ENCODE data around the gene KCNQ2. TPM values are rescaled to one million over a fixed set of nuclear protein-coding genes. Genes with fewer than 3 reads are reported as not detected.
"Not testable (repeated sequence)": the region's sequence is repeated elsewhere in the genome, so short reads cannot be mapped to it uniquely, and the experiment has no call there.

KCNQ2 gene
- total RNA-seq, 1 experiment from 2014 or later = 6.2 TPM

- in situ Hi-C loops (cut with HindIII; ENCODE audit: low pct_unique_long_range_greater_than_20kb, low sequenced_read_pairs) = no loop called here
- DNase-seq (ENCODE audit: low read depth, low spot score) = no peak
Observed at GRCh38 chr20:63494084-63494419, 21.6 kb upstream of the KCNQ2 start.

DNA sequence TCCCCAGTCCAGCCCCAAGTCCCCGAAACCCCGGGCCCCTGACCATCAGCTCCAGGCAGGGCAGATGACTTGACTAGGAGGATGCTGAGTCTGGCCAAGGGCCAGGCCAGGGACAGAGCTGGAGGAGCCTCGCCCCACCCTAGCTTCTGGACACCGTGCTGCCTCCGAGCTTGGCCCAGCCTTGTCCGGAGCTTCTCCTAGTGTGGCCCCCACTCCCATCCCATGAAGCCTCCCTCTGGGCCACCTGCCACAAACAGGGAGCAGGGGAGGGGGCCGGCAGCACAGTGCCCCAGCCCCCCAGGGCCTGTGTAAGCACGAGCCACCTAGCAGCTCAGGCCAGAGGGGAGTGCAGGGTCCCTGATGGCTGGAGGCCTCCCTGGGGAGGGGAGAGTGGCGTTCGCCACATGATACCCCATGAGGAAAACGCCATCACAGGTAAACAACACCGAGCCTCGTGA lies 21.1 kb upstream of the KCNQ2 start:
- in situ Hi-C loops (cut with HindIII; ENCODE audit: low pct_unique_long_range_greater_than_20kb, low sequenced_read_pairs) = no loop called here

GRCh38 chr20:63492982-63493381 lies 20.5 kb upstream of the KCNQ2 start:
- in situ Hi-C loops (cut with HindIII; ENCODE audit: low pct_unique_long_range_greater_than_20kb, low sequenced_read_pairs) = no loop called here
- no peak for DNase-seq (ENCODE audit: low read depth, low spot score)

More for the DNA sequence above, 21.1 kb upstream of the KCNQ2 start:
- DNase-seq (ENCODE audit: low read depth, low spot score) = no peak

DNA sequence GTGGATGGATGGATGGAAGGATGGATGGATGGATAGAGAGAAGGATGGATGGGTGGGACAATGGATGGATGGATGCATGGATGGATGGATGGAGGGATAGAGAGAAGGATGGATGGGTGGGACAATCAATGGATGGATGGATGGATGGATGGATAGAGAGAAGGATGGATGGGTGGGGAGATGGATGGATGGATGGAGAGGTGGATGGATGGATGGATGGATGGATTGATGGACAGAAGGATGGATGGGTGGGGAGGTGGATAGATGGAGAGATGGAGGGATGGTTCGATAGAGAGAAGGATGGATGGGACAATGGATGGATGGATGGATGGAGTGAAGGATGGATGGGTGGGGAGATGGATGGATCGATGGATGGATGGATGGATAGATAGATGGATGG lies 20.1 kb upstream of the KCNQ2 start:
- DNase-seq (ENCODE audit: low read depth, low spot score) = no peak
- in situ Hi-C loops (cut with HindIII; ENCODE audit: low pct_unique_long_range_greater_than_20kb, low sequenced_read_pairs) = no loop called here

DNA sequence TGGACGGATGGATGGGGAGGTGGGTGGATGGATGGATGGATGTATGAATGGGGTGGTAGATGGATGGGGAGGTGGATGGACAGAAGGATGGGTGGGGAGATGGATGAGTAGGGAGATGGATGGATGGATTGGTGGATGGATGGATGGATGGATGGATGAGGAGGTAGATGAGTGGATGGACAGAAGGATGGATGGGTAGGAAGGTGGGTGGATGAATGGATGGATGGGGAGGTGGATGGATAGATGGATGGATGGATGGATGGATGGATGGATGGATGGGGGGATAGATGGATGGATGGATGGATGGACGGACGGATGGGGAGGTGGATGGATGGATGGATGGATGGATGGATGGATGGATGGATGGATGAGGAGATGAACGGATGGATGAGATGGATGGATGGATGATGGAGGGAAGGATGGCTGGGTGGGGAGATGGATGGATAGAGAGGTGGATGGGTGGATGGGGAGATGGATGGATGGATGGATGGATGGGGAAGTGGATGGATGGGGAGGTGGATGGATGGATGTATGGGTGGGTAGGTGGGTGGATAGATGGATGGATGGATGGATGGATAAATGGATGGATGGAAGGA lies 19.3 kb upstream of the KCNQ2 start:
- no peak for DNase-seq (ENCODE audit: low read depth, low spot score)
- in situ Hi-C loops (cut with HindIII; ENCODE audit: low pct_unique_long_range_greater_than_20kb, low sequenced_read_pairs) = no loop called here

DNA sequence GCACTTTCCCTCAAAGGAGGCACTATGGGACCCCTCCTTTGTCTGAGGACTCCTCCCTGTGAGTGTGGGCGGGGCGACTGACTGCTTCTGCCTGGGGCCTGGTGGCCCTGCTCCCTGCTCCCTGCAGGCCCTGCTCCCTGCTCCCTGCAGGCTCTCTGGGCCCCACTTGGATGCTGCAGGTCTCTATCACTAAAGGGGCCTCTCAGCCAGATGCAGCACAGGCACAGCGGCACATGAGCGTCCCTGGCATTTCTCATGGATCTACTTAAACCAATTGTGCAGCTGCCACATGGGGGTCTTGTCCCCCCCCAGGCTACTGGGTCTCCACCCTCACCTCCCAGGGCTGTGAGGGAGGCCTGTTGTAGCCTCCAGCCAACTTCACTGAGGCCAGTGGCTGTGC lies 18.6 kb upstream of the KCNQ2 start:
- in situ Hi-C loops (cut with HindIII; ENCODE audit: low pct_unique_long_range_greater_than_20kb, low sequenced_read_pairs) = no loop called here
- DNase-seq (ENCODE audit: low read depth, low spot score) = no peak

DNA sequence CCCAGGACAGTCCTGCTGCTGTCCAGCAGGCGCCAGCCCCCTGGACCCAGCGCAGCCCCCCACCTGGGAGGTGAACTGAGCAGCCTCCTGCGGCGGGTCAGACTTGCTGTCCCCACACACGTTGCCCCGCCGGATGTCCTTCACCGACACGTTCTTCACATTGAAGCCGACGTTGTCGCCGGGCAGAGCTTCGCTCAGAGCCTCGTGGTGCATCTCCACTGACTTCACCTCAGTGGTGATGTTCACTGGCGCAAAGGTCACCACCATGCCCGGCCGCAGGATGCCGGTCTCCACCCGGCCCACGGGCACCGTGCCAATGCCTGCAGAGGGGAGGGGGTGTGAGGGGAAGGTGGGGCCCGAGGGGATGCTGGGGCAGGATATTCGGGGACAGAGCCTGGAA lies 18.0 kb upstream of the KCNQ2 start:
- DNase-seq (ENCODE audit: low read depth, low spot score) = no peak
- in situ Hi-C loops (cut with HindIII; ENCODE audit: low pct_unique_long_range_greater_than_20kb, low sequenced_read_pairs) = no loop called here

- DNase-seq (ENCODE audit: low read depth, low spot score) = no peak
- in situ Hi-C loops (cut with HindIII; ENCODE audit: low pct_unique_long_range_greater_than_20kb, low sequenced_read_pairs) = no loop called here
Observed at GRCh38 chr20:63488315-63489251, 16.1 kb upstream of the KCNQ2 start.

DNA sequence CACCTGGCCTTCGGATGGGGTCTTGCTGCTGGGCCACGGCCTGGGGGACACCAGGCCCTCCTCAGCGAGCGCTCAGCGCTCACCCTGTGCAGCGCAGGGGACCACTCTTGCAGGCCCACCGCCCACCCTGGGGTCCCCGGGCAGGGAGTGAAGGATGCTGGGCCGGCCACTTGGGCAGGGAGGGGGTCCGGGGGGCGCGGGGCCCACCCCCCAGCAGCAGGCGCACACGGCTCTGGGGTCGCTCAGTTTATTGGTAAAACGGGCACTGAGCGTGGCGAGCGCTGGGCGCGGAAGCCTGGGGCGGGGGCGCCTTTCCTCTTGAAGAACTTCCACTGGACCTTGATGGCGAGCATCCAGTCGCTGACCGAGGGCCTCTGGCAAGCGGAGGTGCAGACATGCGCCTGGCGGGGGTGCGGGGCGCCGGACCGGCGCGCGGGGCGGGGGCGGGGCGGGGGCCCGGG lies 15.4 kb upstream of the KCNQ2 start:
- no peak for DNase-seq (ENCODE audit: low read depth, low spot score)
- in situ Hi-C loops (cut with HindIII; ENCODE audit: low pct_unique_long_range_greater_than_20kb, low sequenced_read_pairs) = no loop called here

- in situ Hi-C loops (cut with HindIII; ENCODE audit: low pct_unique_long_range_greater_than_20kb, low sequenced_read_pairs) = no loop called here
- DNase-seq (ENCODE audit: low read depth, low spot score) = no peak
Observed at GRCh38 chr20:63487116-63487764, 14.8 kb upstream of the KCNQ2 start.

DNA sequence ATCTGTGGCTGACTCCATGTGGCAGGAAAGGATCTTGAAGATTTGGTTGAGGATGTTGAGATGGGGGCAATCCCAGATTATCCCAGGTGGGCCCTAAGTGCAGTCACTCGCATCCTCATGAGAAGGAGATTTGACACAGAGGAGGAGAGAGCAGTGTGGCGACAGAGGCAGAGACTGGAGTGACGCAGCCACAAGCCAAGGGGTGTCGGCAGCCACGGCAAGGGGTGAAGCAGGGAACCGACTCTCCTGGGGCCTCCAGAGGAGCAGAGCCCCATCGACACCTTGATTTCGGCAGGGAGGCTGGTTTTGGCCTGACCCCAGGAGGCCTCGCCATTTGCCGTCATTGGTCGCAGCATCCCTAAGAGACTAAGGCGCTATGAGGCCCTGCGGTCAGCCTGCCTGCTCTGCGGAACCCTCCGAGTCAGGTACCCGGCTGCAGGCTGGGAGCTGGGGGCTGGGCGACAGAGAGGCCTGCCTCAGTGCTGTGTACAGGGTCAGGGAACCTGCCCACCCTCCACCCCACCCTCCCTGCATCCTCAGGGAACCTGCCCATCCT lies 13.9 kb upstream of the KCNQ2 start:
- in situ Hi-C loops (cut with HindIII; ENCODE audit: low pct_unique_long_range_greater_than_20kb, low sequenced_read_pairs) = no loop called here
- no peak for DNase-seq (ENCODE audit: low read depth, low spot score)

- no peak for DNase-seq (ENCODE audit: low read depth, low spot score)
- in situ Hi-C loops (cut with HindIII; ENCODE audit: low pct_unique_long_range_greater_than_20kb, low sequenced_read_pairs) = no loop called here
Observed at GRCh38 chr20:63484651-63485403, 12.4 kb upstream of the KCNQ2 start.

DNA sequence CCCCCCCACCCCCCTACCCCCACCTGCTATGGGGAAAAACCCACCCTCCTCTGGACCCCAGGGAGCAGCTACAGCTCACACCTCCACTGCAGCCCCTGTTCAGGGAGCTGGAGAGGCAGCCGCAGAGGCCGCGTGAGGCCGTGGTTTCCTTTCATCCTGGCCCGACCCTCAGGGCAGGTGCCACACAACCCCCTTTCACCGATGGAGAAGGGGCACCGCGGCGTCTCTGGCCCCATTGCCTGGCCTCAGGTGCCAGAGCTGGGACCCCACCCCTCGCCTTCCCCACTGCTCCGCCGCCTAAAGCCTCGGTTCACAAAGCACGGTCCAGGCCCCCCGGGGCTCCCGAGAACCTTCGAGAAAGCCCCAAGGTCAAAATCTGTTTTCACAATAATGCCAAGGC lies 11.8 kb upstream of the KCNQ2 start:
- DNase-seq (ENCODE audit: low read depth, low spot score) = no peak
- in situ Hi-C loops (cut with HindIII; ENCODE audit: low pct_unique_long_range_greater_than_20kb, low sequenced_read_pairs) = no loop called here

DNA sequence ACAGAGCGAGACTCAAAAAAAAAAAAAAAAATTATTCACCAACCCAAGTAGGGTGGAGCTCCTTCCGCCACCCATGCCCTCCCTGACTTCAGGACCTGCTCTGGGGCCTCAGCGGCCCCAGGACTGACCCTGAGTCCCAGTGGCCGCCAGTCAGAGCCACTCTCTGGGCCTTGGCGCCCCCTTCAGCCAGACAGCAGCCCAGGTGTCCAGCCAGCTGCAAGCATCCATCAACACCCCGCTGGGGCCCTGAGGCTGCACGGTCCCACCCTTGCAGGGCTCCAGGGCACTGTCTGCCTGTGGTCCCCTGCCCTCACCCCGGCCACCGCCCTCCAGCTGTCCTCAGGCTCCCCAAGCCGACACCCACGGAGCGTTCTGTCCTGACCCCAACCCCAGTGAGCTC lies 11.4 kb upstream of the KCNQ2 start:
- DNase-seq (ENCODE audit: low read depth, low spot score) = no peak
- in situ Hi-C loops (cut with HindIII; ENCODE audit: low pct_unique_long_range_greater_than_20kb, low sequenced_read_pairs) = no loop called here

DNA sequence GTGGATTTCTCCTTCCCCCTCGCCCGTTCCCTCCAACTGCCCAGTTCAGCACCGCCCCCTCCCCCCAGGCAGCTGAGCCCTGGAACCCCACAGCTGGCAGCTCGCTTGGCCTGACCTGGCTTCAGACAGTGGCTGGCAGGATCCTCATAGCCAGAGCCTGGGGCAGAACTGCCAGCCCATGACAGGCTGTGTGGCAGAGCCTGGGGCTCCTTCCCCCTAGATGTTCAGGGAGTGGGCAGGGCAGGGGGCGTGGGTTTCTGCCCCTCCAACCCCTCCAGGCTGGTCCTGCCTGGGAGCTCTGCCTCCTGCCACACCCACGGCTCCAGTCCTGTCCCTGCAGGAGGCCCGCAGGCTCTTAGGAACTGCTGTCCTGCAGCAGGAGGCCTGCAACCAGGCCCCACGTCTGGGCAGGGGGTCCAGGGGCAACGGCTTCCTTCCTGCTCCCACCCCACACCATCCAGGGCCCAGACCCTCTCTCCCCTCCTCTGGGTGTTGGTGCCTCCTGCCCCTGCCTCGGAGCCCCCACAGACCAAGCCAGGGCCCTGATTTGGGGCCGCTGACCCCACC lies 9.6 kb upstream of the KCNQ2 start:
- in situ Hi-C loops (cut with HindIII; ENCODE audit: low pct_unique_long_range_greater_than_20kb, low sequenced_read_pairs) = no loop called here
- no peak for DNase-seq (ENCODE audit: low read depth, low spot score)

- no peak for DNase-seq (ENCODE audit: low read depth, low spot score)
- in situ Hi-C loops (cut with HindIII; ENCODE audit: low pct_unique_long_range_greater_than_20kb, low sequenced_read_pairs) = no loop called here
Observed at GRCh38 chr20:63481503-63481902, 9.0 kb upstream of the KCNQ2 start.

DNA sequence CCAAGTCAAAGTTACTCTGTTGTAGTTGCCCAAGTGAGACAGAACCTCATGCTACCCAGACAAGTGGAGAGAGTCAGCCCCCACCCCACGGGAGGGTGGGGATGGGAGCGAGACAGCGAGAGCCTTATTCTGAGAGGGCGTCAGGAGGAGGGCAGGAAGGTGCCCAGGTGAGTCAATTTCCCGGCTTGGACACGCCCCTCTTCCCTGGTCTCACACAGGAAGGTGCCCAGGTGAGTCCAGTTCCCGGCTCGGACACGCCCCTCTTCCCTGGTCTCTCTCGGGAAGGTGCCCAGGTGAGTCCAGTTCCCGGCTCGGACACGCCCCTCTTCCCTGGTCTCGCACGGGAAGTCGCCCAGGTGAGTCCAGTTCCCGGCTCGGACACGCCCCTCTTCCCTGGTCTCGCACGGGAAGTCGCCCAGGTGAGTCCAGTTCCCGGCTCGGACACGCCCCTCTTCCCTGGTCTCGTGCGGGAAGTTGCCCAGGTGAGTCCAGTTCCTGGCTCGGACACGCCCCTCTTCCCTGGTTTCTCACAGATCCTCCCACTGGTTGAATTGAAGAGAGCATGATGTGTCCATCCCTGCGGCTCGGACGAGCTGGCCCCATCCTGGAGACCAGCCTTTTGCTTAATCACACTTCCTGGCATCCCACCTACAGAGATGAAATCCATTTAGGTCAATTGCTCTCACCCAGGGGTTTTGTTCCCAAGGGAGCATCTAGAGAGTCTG lies 7.4 kb upstream of the KCNQ2 start:
- in situ Hi-C loops (cut with HindIII; ENCODE audit: low pct_unique_long_range_greater_than_20kb, low sequenced_read_pairs); DNase-seq (ENCODE audit: low read depth, low spot score): not testable (repeated sequence)
